ENCODE data around the gene SSTR1. TPM values are rescaled to one million over a fixed set of nuclear protein-coding genes. Genes with fewer than 3 reads are reported as not detected.

The SSTR1 gene
- total and polyA plus RNA-seq, 2 experiments from 2014 or later = 18.4 to 26.7 TPM

- Histone ChIP-seq H3K79me2 (ENCODE audit: insufficient read depth) (no peaks in the 10 kb centered on the region), H3K27ac (peak overlapping the region; percentile 61), H2AFZ (no peak overlapping the region), H3K27me3 (replicated peaks; ENCODE audit: insufficient read depth) (no peaks in the 10 kb centered on the region), H4K20me1 (ENCODE audit: insufficient read depth) (no peaks in the 10 kb centered on the region), H3K9me2 (ENCODE audit: insufficient read depth) (no peaks in the 10 kb centered on the region), H3K9me3 (ENCODE audit: low read depth) (no peaks in the 10 kb centered on the region), H3K36me3 (ENCODE audit: low read depth) (no peaks in the 10 kb centered on the region), H3K9ac (no peak overlapping the region), H3F3A (ENCODE audit: insufficient read depth) (peaks cover 45% of the 10 kb centered on the region), H3K4me1 (ENCODE audit: insufficient read depth) (peaks cover 41% of the 10 kb centered on the region), H3K4me3 (no peak overlapping the region), H3K4me2 (ENCODE audit: unreplicated experiment) (peak overlapping the region; percentile 45)
- in situ Hi-C loops (cut with MboI) = loop anchor here (10.0 to 25.0 kb wide), 4 partner anchors 295 to 663 kb away; no protein-coding TSS in a partner anchor
- 9 to 39% methylated on average over 1 of the region's 1 CpG for WGBS, 2 experiments (ENCODE audit: low coverage in 1 of 2, low lambda C conversion rate in 2 of 2, missing lambda C conversion rate in 2 of 2)
- TF ChIP-seq EZH2 (IDR thresholded peaks at IDR 0.05; ENCODE audit: insufficient read depth, poor library complexity, severe bottlenecking) (no peak), EZH2phosphoT487 (IDR thresholded peaks at IDR 0.05; ENCODE audit: insufficient read depth, low read depth) (no peak)
- peak; percentile 80 for DNase-seq
These were observed 8.0 kb upstream of the SSTR1 start for GRCh38 chr14:38199739-38200138.

DNA sequence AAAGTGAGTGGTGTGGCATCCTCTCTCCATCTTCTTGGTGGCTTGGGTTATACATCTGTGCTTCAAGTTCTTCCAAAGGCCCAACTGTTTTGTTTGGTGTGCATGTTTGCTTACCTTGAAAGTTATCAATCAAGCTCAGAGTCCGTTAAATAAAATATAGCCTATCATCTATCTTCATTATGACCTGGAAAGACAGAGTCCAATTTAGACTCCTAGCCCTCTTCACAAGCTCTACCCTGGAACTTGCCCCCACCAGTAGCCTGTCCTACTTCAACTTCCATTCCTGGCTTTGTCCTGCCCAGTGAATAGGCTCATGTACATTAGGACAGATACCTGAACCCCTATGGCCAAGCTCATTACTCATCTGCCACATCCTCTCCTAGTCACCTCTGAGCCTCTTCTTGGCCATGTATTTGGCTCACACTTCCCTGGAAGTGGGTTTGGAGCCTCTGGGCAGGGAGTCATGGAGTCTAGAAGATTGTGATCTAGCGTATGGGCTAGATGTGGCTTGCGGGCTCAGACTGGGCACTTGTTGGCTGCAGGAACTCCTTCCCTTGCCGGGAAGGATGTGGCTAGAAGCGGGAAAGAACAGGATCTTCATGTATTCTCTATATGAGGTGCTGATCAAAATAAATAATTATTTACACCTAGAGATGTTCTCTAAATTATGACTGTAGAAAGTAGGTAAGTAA, 6.4 kb upstream of the SSTR1 start:
- TF ChIP-seq EZH2 (IDR thresholded peaks at IDR 0.05; ENCODE audit: insufficient read depth, poor library complexity, severe bottlenecking) (no peak), EZH2phosphoT487 (IDR thresholded peaks at IDR 0.05; ENCODE audit: insufficient read depth, low read depth) (no peak)
- no peaks in the 10 kb centered on the region for H3K9me2 ChIP-seq (ENCODE audit: insufficient read depth)
- H3F3A ChIP-seq (ENCODE audit: insufficient read depth) = peaks cover 44% of the 10 kb centered on the region
- no peak overlapping the region for H3K27ac ChIP-seq
- H3K4me1 ChIP-seq (ENCODE audit: insufficient read depth) = peaks cover 41% of the 10 kb centered on the region
- no peak overlapping the region for H3K4me2 ChIP-seq (ENCODE audit: unreplicated experiment)
- H2AFZ ChIP-seq = no peak overlapping the region
- H3K79me2 ChIP-seq (ENCODE audit: insufficient read depth) = no peaks in the 10 kb centered on the region
- H3K9me3 ChIP-seq (ENCODE audit: low read depth) = no peaks in the 10 kb centered on the region
- no peaks in the 10 kb centered on the region for H3K36me3 ChIP-seq (ENCODE audit: low read depth)
- H4K20me1 ChIP-seq (ENCODE audit: insufficient read depth) = no peaks in the 10 kb centered on the region
- no peaks in the 10 kb centered on the region for H3K27me3 ChIP-seq (replicated peaks; ENCODE audit: insufficient read depth)
- 95 to 96% methylated on average over 5 of the region's 5 CpGs for WGBS, 2 experiments (ENCODE audit: low coverage in 1 of 2, low lambda C conversion rate in 2 of 2, missing lambda C conversion rate in 2 of 2)
- no peak overlapping the region for H3K4me3 ChIP-seq
- in situ Hi-C loops (cut with MboI) = loop anchor here (10.0 to 25.0 kb wide), 4 partner anchors 296 to 661 kb away; no protein-coding TSS in a partner anchor
- no peak overlapping the region for H3K9ac ChIP-seq
- peak; percentile 11 for DNase-seq

DNA sequence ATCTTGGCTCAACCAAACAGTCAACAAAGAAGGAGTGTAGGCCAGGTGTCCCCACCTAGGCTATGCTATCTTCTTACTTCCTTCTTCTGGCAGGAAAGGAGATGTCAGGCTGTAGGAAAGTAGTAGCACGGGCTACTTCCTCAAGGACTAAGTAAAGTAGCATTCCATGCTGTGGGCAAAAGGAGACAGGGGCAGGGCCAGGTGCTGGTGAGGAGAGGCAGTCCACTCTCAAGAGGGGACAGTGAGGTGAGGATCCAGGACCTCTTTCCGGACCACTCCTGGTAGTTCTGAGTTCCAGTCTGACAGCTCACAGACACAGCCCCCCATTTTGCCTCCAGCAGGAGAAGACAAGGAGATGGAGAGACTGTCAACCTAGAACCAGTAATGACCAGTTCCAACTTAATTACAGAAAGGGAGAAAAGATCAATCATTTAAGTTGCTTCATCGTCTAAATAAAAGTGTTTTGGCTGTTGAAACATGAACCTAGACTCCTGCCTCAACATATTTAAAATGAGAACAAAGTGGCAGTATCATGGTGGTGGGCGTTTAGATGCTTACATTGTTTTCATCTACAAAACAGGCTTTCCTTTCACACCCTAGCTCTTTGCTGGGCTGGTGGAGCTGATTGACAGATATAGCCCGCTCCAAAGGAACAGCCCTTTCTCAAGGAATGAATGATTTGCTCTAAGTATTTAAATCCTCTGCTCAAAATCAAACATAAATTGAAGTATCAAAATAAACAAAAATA, 5.1 kb upstream of the SSTR1 start:
- in situ Hi-C loops (cut with MboI) = loop anchor here (10.0 to 25.0 kb wide), 4 partner anchors 298 to 660 kb away; no protein-coding TSS in a partner anchor
- H3K4me2 ChIP-seq (ENCODE audit: unreplicated experiment) = no peak overlapping the region
- no peaks in the 10 kb centered on the region for H3K79me2 ChIP-seq (ENCODE audit: insufficient read depth)
- peaks cover 43% of the 10 kb centered on the region for H3F3A ChIP-seq (ENCODE audit: insufficient read depth)
- no peak overlapping the region for H2AFZ ChIP-seq
- 79 to 80% methylated on average over 5 of the region's 5 CpGs for WGBS, 2 experiments (ENCODE audit: low coverage in 1 of 2, low lambda C conversion rate in 2 of 2, missing lambda C conversion rate in 2 of 2)
- no peaks in the 10 kb centered on the region for H3K36me3 ChIP-seq (ENCODE audit: low read depth)
- peaks cover 40% of the 10 kb centered on the region for H3K4me1 ChIP-seq (ENCODE audit: insufficient read depth)
- H3K9ac ChIP-seq = no peak overlapping the region
- no peaks in the 10 kb centered on the region for H3K9me3 ChIP-seq (ENCODE audit: low read depth)
- no peak overlapping the region for H3K4me3 ChIP-seq
- H3K27ac ChIP-seq = no peak overlapping the region
- H4K20me1 ChIP-seq (ENCODE audit: insufficient read depth) = no peaks in the 10 kb centered on the region
- no peaks in the 10 kb centered on the region for H3K27me3 ChIP-seq (replicated peaks; ENCODE audit: insufficient read depth)
- H3K9me2 ChIP-seq (ENCODE audit: insufficient read depth) = no peaks in the 10 kb centered on the region
- TF ChIP-seq EZH2phosphoT487 (IDR thresholded peaks at IDR 0.05; ENCODE audit: insufficient read depth, low read depth) (no peak), EZH2 (IDR thresholded peaks at IDR 0.05; ENCODE audit: insufficient read depth, poor library complexity, severe bottlenecking) (no peak)
- DNase-seq = no peak

GRCh38 chr14:38203929-38204718, 3.6 kb upstream of the SSTR1 start:
- H3K79me2 ChIP-seq (ENCODE audit: insufficient read depth) = no peaks in the 10 kb centered on the region
- H3K9ac ChIP-seq = no peak overlapping the region
- peaks cover 36% of the 10 kb centered on the region for H3K4me1 ChIP-seq (ENCODE audit: insufficient read depth)
- in situ Hi-C loops (cut with MboI) = loop anchor here (10.0 to 25.0 kb wide), 4 partner anchors 299 to 658 kb away; no protein-coding TSS in a partner anchor
- H3K4me2 ChIP-seq (ENCODE audit: unreplicated experiment) = no peak overlapping the region
- no peaks in the 10 kb centered on the region for H3K9me2 ChIP-seq (ENCODE audit: insufficient read depth)
- no peak overlapping the region for H2AFZ ChIP-seq
- no peak overlapping the region for H3K27ac ChIP-seq
- no peak for TF ChIP-seq EZH2phosphoT487 (IDR thresholded peaks at IDR 0.05; ENCODE audit: insufficient read depth, low read depth)
- no peak for TF ChIP-seq EZH2 (IDR thresholded peaks at IDR 0.05; ENCODE audit: insufficient read depth, poor library complexity, severe bottlenecking)
- H3K36me3 ChIP-seq (ENCODE audit: low read depth) = no peaks in the 10 kb centered on the region
- WGBS, 2 experiments (ENCODE audit: low coverage in 1 of 2, low lambda C conversion rate in 2 of 2, missing lambda C conversion rate in 2 of 2) = 86 to 95% methylated on average over 2 of the region's 2 CpGs
- no peak for DNase-seq
- no peak overlapping the region for H3K4me3 ChIP-seq
- peaks cover 28% of the 10 kb centered on the region for H3F3A ChIP-seq (ENCODE audit: insufficient read depth)
- H4K20me1 ChIP-seq (ENCODE audit: insufficient read depth) = no peaks in the 10 kb centered on the region
- no peaks in the 10 kb centered on the region for H3K27me3 ChIP-seq (replicated peaks; ENCODE audit: insufficient read depth)
- H3K9me3 ChIP-seq (ENCODE audit: low read depth) = no peaks in the 10 kb centered on the region
